HL-60 (cell line): ENCODE measurements around the gene GADD45GIP1.

ENCODE experiments used
- CTCF ChIP-seq: IDR thresholded peaks from one replicate; pipeline ENCODE4 v1.5.1; 2011; ENCODE audit warnings: low read length, control low read depth, inconsistent platforms; ENCODE audit not compliant: insufficient read depth
- GABPA ChIP-seq: IDR thresholded peaks from 2 replicates; pipeline ENCODE4 v1.6.1; 2012; ENCODE audit warnings: low read depth
- POLR2AphosphoS5 ChIP-seq: IDR thresholded peaks from 2 replicates; pipeline ENCODE4 v1.6.1; 2012; ENCODE audit warnings: low read depth
- REST ChIP-seq: IDR thresholded peaks from 2 replicates; pipeline ENCODE4 v1.6.1; 2012; ENCODE audit warnings: low read depth; ENCODE audit not compliant: insufficient replicate concordance
- SPI1 ChIP-seq: IDR thresholded peaks from 2 replicates; pipeline ENCODE4 v1.6.1; 2012; ENCODE audit warnings: low read depth, mild to moderate bottlenecking, borderline replicate concordance

DNA sequence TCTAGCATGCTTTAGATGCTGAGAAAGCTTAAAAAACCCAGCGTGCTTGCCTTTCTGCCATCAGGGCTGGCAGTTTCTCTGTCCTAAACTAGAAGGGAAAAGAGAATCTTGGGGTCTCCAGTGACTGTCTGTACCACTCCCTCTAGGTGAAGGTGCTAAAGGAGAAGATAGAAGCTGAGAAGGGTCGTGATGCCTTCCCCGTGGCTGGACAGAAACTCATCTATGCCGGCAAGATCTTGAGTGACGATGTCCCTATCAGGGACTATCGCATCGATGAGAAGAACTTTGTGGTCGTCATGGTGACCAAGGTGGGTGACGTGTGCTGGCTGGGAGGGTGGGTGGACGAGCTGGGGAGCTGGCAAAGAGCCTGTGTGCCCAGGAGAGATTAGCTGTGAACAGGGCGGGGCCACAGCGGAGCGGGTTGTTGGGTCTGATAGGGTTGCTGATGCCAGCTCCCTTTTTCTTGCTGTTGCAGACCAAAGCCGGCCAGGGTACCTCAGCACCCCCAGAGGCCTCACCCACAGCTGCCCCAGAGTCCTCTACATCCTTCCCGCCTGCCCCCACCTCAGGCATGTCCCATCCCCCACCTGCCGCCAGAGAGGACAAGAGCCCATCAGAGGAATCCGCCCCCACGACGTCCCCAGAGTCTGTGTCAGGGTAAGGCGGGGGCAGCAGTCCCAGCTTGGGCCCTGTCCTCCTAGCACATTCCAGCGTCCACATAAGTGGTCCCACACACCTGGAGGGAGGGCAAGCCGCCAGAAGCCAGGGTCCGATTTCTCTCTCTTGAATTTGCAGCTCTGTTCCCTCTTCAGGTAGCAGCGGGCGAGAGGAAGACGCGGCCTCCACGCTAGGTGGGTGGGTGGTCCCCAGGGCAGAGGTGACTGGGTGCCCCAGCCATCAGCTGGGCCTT lies 9.1 kb downstream of the GADD45GIP1 start:
- TF ChIP-seq CTCF (no peak), POLR2AphosphoS5 (no peak; the same call in 1 of the 2 replicates), GABPA (no peak), REST (no peak), SPI1 (no peak)
